Cardiac fibroblast (primary cell): Measurements from ENCODE around the gene ASXL2.

Experiments used
- DNase-seq, 2 donors: peaks; one replicate each; pipeline versions ENCODE4 v3.0.0 to v3.0.0-alpha.2; 2010; ENCODE audit warnings: low read depth in 2 of 2
- H3K4me3 ChIP-seq, 2 donors: replicated peaks in 1 of 2; 1 replicate in 1 of 2; 2 replicates in 1 of 2; pipeline ENCODE4 v1.5.1; 2011; ENCODE audit warnings: low read depth in 2 of 2, low read length in 2 of 2, mild to moderate bottlenecking in 2 of 2, moderate library complexity in 1 of 2
- CTCF ChIP-seq: IDR thresholded peaks from one replicate; pipeline ENCODE4 v1.5.1; 2011; ENCODE audit warnings: low read depth, mild to moderate bottlenecking, low read length, inconsistent platforms

ASXL2 gene

GRCh38 chr2:25821225-25822056, 56.8 kb downstream of the ASXL2 start:
- peak; percentile 36 to 59 for DNase-seq
- no peak for TF ChIP-seq CTCF
- no peak overlapping the region for H3K4me3 ChIP-seq

- TF ChIP-seq CTCF: no peak
Measured at GRCh38 chr2:25819597-25820039, 58.7 kb downstream of the ASXL2 start.

GRCh38 chr2:25817630-25818029, 60.7 kb downstream of the ASXL2 start:
- no peak for TF ChIP-seq CTCF
- DNase-seq: no peak
- H3K4me3 ChIP-seq: no peak overlapping the region

More at GRCh38 chr2:25819597-25820039, 58.7 kb downstream of the ASXL2 start:
- H3K4me3 ChIP-seq: no peak overlapping the region
- peak in 1 of 2 donors; percentile 8 for DNase-seq

- no peak for TF ChIP-seq CTCF
- DNase-seq: peak in 1 of 2 donors; percentile 7
- H3K4me3 ChIP-seq: no peak overlapping the region
Measured at GRCh38 chr2:25817006-25817405, 61.3 kb downstream of the ASXL2 start.

DNA sequence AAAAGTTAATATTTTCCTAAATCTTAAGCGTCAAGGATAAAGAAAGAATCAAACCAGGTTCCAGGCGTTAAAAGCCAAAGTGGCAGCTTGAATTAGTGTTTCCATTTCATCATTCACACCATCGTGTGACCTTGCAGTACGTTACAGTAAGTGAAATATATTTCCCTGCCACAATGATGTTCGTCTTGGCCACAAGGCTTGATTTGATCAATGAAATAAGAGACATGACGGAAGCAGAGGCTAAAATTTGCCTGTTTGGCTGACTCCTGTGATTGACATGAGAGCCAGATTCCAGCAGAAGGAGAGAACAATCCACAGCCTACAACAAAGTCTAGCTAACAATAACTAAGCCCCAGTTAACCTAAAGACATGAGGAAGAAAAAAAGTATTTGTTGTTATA, 62.0 kb downstream of the ASXL2 start:
- no peak for DNase-seq
- H3K4me3 ChIP-seq: no peak overlapping the region
- no peak for TF ChIP-seq CTCF

- DNase-seq: peak in 1 of 2 donors; percentile 9
- H3K4me3 ChIP-seq: no peak overlapping the region
- no peak for TF ChIP-seq CTCF
Measured at GRCh38 chr2:25814681-25815080, 63.6 kb downstream of the ASXL2 start.
